Stimulated activated CD8-positive, alpha-beta memory T cell treated with anti-CD3 and anti-CD28 coated beads, Interleukin-12 subunit alpha, Interleukin-12 subunit beta, amount 100 ng/mL, for 24 hours (primary cell): ENCODE results near the gene SPANXA2.
"Not testable (repeated sequence)": the region's sequence is repeated elsewhere in the genome, so short reads cannot be mapped to it uniquely, and the experiment has no call there.

Experiments used
- DNase-seq: peaks from one replicate; pipeline ENCODE4 v3.0.0-alpha.2; 2020; ENCODE audit errors: extremely low read depth

Gene SPANXA2, protein sequence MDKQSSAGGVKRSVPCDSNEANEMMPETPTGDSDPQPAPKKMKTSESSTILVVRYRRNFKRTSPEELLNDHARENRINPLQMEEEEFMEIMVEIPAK

DNA sequence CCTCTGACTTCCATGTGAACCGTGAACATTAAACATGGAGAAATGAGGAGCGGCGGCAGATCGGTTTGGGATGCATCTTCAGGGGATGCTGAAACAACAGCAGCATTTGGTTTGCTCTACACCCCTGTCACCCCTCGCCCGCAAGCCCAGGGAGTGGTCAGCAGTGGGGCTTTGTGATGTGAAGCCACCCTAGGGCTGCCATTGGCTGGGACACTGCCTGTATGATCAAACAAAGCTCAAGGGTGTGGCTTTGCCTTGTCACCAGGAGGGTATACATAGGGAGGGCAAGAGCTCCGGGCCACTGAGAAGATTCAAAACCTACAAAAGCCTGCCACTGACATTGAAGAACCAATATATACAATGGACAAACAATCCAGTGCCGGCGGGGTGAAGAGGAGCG is at the start of gene SPANXA2:
TSS of gene SPANXA2 (plus strand) at position 301 of the 400 bp plus-strand sequence. CDS start at position 361, 60 bp downstream.
- DNase-seq, result not testable (repeated sequence)

GRCh38 chrX:141542551-141542950 is 47.0 kb upstream of the SPANXA2 start:
- DNase-seq, result not testable (repeated sequence)

DNA sequence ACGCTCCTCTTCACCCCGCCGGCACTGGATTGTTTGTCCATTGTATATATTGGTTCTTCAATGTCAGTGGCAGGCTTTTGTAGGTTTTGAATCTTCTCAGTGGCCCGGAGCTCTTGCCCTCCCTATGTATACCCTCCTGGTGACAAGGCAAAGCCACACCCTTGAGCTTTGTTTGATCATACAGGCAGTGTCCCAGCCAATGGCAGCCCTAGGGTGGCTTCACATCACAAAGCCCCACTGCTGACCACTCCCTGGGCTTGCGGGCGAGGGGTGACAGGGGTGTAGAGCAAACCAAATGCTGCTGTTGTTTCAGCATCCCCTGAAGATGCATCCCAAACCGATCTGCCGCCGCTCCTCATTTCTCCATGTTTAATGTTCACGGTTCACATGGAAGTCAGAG is 4.9 kb upstream of the SPANXA2 start, which contains the start of gene SPANXA1:
TSS of gene SPANXA1 (minus strand) at position 101 of the 400 bp plus-strand sequence. CDS start at position 41, 60 bp downstream.
- DNase-seq, result not testable (repeated sequence)

GRCh38 chrX:141609111-141609510 is 19.6 kb downstream of the SPANXA2 start:
- no peak for DNase-seq

DNA sequence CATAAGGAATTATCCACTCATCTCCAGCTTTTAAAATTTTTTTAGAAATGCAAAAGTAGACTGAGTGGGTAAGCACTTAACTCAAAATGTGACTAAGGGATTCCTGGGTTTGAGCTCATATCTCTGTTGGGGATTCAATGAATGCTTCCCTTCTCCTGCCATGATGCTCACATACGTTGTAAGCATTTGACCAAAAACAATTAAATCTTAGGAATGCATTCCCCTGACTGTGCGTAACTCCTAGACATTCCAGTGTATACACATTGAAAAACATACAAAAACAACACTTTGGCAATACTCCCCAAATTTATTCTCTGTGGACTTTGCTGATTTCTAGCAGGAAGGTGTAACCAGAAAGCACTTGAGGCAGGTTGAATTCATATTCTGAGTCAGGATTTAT is 29.8 kb downstream of the SPANXA2 start:
- DNase-seq, result no peak

DNA sequence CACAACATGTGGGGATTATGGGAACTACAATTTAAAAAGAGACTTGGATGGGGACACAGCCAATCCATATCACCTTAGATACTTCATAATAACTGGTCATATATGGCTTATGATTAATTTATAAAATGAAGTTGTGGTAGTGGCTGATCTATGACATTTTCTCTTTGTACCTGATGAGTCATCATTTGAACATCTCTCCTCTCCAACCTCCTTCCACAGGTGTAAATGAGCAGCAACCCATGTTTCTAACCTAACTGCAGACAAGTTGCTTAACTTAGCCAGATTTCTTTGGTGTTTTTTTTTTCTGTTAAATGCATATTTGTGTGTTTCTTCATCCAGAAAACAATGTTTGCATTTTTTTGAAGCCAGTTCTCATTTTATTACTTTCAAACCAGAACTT is 42.6 kb downstream of the SPANXA2 start:
- no peak for DNase-seq

GRCh38 chrX:141638550-141638949 is 49.0 kb downstream of the SPANXA2 start:
- no peak for DNase-seq
